ENCODE results near the gene TMEM132E.

The TMEM132E gene

DNA sequence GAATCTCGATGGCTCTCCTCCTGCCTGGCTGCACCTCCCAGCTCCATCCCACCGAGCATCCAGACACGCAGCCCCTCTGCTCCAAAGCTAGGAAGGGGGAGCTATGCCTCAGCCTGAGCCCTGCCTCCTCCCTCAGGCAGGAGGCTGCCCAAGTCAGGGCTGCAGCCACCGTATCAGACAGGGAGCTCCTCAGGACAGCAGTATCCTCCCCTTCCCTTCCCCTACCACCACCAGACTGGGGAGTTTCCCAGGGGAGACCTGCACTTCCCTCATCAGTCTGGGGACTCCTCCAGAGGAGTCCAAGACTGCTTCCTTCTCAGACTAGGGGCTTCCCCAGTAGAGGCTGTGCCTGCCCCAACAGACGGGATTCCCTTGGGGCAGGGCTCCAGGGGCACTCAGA, 17.5 kb downstream of the TMEM132E start:
- DNase-seq (ENCODE audit: low spot score) = no peak

GRCh38 chr17:34598161-34598776, 18.9 kb downstream of the TMEM132E start:
- peak; percentile 91 for DNase-seq (ENCODE audit: low spot score)

DNA sequence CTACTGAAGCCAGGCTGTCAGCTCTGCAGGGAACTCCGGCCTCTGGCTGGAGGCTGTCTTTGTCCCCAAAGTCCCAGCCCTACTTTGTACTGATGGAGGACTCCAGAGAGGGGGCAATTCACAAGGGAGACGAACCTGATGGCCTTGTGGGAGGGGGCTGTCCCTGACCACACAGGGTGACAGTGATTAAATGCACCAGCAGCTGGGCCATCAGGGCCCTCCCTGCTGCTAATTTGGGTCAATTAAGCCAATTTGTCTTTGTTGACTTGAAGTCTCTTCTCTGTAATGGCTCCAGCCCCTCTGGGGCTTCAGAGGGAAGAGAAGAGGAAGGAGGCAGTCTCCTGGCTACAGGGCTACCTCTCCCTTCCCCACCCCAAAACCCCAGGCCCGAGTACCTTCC, 22.0 kb downstream of the TMEM132E start:
- DNase-seq (ENCODE audit: low spot score) = peak; percentile 89

- no peak for DNase-seq (ENCODE audit: low spot score)
Measured at GRCh38 chr17:34603974-34604373, 24.6 kb downstream of the TMEM132E start.

GRCh38 chr17:34606763-34607162, 27.4 kb downstream of the TMEM132E start:
- no peak for DNase-seq (ENCODE audit: low spot score)

- no peak for DNase-seq (ENCODE audit: low spot score)
Measured at GRCh38 chr17:34607917-34608316, 28.5 kb downstream of the TMEM132E start.

GRCh38 chr17:34609210-34609609, 29.8 kb downstream of the TMEM132E start:
- DNase-seq (ENCODE audit: low spot score) = peak; percentile 47

DNA sequence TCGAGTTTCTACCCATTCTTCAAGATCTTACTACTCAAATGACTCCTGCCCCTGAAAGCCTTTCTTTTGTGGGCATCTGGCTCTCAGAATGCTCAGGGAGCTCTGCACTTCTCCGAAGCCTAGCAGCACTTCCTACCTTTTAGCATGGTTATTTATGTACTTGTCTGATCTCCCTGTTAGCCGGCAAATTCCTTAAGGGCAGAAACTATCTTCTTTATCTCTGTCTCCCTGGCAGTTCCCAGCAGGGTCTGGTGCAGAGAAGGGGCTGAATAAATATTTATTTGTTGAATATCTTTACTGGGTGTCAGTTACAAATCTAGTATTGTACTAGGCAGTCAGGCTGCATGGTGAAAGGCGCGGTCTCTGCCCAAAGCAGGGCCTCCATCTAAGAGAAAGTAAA, 30.7 kb downstream of the TMEM132E start:
- no peak for DNase-seq (ENCODE audit: low spot score)

GRCh38 chr17:34610506-34610905, 31.1 kb downstream of the TMEM132E start:
- DNase-seq (ENCODE audit: low spot score) = no peak

GRCh38 chr17:34613064-34614019, 34.0 kb downstream of the TMEM132E start:
- DNase-seq (ENCODE audit: low spot score) = peak; percentile 49

DNA sequence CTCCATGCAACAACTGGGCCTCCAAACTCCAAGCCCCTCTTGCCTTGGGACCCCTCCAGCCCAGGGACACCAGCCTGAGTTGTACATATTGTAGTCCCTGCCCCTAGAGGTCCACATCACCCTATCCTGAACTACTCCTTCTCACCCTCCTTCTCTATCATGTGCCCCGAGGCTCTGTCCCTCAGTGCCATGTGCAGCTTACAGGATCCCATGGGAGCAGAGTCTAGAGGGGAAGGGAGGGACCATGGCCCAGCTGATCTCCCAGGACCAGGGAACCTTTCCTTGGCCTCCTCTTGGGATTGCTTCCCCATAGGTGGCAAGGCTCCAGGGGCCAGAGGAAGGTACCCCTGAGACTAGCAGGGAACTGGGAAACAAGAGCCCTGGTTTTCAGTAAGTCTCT, 35.3 kb downstream of the TMEM132E start:
- DNase-seq (ENCODE audit: low spot score) = no peak

DNA sequence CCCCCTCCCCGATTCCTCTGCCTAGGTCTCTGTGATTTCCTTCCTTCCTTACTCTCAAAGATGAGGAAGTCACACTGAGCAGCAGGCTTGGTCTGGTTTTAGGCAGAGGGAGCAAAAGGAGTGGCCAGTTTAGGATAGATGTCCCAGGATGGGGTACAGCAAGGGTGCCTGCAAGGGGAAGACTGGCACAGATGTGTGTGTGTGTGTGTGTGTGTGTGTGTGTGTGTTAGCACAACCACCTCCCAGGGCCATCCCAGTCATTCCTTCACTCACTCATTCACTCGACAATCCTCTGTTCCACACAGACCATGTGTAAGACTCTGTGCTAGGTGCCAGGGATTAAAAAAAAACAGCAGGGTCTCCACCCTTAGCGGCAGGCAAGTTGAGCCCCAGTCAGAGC, 35.9 kb downstream of the TMEM132E start:
- no peak for DNase-seq (ENCODE audit: low spot score)

DNA sequence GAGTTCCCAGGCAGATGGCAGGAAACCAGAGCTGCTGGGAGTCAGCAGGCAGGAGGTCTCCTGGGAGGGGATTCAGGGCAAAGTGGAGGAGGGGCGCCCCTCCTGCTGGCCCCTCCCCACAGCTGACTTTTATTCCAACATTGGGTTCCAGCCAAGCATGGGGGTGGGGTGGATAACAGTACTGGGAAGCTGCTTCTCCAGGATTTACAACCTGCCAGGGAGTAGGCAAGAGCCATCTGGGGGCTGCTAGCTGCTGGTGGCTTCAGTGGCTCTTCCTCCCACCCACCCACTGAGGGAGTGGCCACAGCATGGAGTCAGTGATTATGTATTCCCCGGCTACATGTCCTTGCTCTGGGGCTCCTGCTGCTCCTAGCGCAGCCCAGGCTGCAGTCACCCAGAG, 36.8 kb downstream of the TMEM132E start:
- DNase-seq (ENCODE audit: low spot score) = peak; percentile 96

DNA sequence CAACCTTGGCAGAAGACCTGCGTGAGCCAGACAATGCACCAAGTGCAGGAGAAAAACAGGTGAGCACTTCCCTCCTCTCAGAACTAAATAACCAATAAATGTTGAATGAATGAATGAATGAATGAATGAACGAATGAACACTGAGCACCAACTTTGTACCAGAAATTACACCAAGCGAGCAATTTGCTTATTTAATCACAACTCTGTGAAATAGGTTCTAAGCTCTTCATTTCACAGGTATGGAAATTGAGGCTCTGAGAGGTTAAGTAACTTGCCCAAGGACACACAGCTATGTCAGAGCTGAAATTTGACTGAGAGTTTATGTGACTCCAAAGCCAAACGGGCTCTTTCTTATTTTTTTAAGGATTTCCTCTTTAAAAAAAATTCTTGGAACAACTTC, 38.0 kb downstream of the TMEM132E start:
- DNase-seq (ENCODE audit: low spot score) = no peak

DNA sequence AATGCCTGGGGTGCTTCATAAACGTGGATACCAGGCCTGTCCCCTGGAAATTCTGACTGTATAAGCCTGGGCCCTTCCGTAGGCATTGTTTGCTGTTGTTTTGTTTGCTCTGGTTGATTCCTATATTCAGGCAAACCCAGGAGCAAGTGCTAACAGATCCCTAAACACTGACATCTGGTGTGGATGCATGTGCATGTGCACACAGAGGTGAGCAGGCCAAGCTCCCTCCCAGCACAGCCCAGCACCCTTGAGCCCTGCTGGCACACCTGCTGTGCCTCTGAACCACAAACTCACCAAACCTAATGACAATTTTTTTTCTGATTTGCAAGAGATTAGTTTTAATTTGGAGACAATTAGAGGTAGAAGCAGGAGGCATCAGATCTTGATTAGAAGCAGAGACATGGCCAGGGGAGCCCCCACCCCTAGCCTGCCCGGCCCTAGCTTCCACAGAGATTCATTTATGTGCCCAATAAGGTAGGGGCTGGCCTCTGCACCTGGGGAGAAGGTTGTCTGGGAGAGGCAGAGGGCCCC, 40.4 kb downstream of the TMEM132E start:
- peak; percentile 59 for DNase-seq (ENCODE audit: low spot score)

- peak; percentile 74 for DNase-seq (ENCODE audit: low spot score)
Measured at GRCh38 chr17:34620458-34620857, 41.1 kb downstream of the TMEM132E start.

- no peak for DNase-seq (ENCODE audit: low spot score)
Measured at GRCh38 chr17:34622862-34623623, 43.7 kb downstream of the TMEM132E start.

DNA sequence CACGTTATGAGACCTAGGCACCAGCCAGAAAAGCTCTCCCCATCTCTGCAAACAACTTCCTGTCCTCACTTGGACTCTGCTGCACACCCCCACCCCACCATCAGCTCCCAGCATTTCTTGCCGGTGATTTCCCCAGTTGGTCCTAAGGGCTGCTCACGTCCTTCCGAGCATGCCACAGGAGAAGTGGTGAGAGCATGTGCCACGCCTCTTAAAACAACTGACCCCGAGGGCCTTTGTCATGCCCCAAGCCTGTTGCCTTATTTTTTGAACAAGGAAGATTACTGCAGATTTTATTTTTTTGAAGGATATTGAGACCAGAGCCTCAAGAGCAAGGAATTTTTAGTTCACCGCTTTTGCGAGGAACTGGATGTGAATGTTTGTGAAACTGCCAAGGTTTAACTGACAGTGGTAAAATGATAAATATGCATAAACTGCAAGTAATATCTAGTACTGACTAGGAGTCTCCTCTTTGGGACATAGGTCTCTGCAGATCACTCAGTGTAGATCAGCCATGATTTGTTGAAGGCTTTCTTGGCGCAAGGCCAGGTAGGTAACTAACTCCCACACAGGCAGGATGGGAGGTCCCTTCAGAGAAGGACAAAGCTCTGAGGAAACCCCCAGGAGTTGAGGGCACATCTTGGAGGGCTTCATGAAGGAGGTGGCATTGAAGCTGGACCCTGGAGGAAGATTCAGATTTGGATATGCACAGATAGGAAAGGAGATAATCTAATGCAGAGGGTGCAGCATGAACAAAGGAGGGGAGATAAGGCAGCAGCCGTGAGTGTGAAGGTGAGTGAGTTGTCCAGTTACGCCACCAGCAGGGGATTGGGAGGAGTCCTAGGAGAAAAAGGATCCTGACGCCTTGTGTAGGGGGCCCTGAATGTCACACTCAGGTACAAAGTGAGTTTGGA, 44.7 kb downstream of the TMEM132E start:
- DNase-seq (ENCODE audit: low spot score) = no peak

DNA sequence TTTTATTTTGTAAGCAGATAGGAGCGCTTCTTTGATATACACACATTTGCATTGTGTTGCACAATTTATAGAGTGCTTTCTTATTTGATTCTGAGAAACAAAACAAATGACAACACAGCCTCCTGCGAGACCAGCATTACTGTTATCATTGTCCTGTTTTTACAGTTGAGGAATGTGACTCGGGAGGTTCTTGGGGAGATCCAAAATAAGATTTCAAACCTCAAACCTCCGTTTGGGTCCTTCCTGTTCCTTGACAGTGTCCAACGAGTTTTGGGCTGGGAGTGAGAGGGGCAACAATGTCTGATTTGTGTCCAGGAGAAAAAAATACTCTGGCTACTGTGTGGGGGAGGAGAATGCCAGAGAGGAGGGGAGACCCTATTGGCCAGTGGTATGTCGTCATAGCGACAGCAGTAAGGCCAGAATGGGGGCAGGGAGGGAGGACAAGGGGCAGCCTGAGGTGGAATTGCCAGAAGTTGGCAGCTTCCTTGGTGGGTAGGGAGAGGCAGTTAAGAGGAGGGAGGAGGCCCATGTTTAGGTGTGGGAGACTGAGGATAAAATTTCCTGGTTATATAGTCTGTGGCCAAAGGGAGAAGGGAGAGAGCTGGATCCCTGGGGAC, 45.5 kb downstream of the TMEM132E start:
- DNase-seq (ENCODE audit: low spot score) = no peak

DNA sequence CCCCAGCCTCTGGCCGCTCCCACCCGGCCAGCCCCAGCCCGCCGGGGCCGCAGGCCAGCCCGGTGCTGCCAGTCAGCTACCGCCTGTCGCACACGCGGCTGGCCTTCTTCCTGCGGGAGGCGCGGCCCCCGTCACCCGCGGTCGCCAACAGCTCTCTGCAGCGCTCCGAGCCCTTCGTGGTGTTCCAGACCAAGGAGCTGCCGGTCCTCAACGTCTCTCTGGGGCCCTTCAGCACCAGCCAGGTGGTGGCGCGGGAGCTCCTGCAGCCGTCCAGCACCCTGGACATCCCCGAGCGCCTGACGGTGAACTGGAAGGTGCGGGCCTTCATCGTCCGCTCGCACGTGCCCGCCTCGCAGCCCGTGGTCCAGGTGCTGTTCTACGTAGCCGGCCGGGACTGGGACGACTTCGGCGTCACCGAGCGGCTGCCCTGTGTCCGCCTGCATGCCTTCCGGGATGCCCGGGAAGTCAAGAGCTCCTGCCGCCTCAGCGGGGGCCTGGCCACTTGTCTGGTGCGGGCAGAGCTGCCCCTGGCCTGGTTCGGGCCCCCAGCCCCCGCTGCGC, 46.8 kb downstream of the TMEM132E start:
- no peak for DNase-seq (ENCODE audit: low spot score)

Data from SK-N-DZ (cell line).